SU-DHL-6 (cell line): Measurements from ENCODE around the gene CDKAL1.

Experiments used
- EZH2phosphoT487 ChIP-seq: fragments of 200-600 bp; sonication (generic), shearing (Covaris generic); conservative IDR thresholded peaks from 2 replicates; pipeline ENCODE4 v1.6.1; 2018; ENCODE audit warnings: mild to moderate bottlenecking, antibody characterized with exemption, low read length, moderate library complexity, mixed read lengths
- TF ChIP-seq, protein P1 (sequence below): fragments of 200-600 bp; sonication (generic); IDR thresholded peaks from one replicate; pipeline ENCODE4 v1.5.1; 2017; ENCODE audit warnings: antibody characterized with exemption, mild to moderate bottlenecking, low read length, moderate library complexity; ENCODE audit not compliant: insufficient read depth, poor library complexity, severe bottlenecking

DNA sequence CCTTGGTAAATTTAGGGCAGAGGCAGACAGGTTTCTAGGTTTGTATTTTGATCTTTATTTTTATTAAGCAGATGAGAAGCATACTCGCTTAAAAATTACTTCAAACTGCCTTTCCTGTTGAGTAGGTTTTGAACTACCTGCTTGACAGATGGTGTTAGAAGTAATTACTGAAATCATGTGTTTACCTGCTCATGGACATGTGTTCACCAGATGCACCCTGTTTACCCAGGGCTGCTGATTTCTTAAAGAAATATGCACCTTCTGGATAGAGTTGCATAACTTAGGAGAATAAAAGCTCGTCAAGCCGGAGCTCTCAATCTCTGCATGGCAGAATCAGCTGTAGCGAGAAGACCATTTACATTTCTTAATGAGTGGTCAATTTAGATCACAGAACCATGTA, 165.1 kb downstream of the CDKAL1 start:
- TF ChIP-seq, protein P1, sequence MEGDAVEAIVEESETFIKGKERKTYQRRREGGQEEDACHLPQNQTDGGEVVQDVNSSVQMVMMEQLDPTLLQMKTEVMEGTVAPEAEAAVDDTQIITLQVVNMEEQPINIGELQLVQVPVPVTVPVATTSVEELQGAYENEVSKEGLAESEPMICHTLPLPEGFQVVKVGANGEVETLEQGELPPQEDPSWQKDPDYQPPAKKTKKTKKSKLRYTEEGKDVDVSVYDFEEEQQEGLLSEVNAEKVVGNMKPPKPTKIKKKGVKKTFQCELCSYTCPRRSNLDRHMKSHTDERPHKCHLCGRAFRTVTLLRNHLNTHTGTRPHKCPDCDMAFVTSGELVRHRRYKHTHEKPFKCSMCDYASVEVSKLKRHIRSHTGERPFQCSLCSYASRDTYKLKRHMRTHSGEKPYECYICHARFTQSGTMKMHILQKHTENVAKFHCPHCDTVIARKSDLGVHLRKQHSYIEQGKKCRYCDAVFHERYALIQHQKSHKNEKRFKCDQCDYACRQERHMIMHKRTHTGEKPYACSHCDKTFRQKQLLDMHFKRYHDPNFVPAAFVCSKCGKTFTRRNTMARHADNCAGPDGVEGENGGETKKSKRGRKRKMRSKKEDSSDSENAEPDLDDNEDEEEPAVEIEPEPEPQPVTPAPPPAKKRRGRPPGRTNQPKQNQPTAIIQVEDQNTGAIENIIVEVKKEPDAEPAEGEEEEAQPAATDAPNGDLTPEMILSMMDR: no peak
- no peak for TF ChIP-seq EZH2phosphoT487
